Breast epithelium (tissue), 4 donors: Measurements from ENCODE around the gene CD28. TPM values are rescaled to one million over a fixed set of nuclear protein-coding genes. Genes with fewer than 3 reads are reported as not detected.

Experiments used
- DNase-seq, 2 donors: peaks; one replicate each; pipeline ENCODE4 v3.0.0-alpha.2; 2019; ENCODE audit warnings: low spot score in 2 of 2
- H3K27ac ChIP-seq, 2 donors: fragments of 200-600 bp; sonication (generic) in 1 of 2; one replicate each; pipeline ENCODE4 v1.5.1; 2016 to 2019; ENCODE audit warnings: mild to moderate bottlenecking in 1 of 2
- H3K27me3 ChIP-seq, 2 donors: fragments of 200-600 bp; sonication (generic) in 1 of 2; one replicate each; pipeline versions ENCODE4 v1.5.1 to v1.6.0; 2017 to 2019; ENCODE audit warnings: control low read depth in 1 of 2, mild to moderate bottlenecking in 1 of 2
- H3K36me3 ChIP-seq: fragments of 200-600 bp; one replicate; pipeline ENCODE4 v1.5.1; 2019
- H3K4me1 ChIP-seq, 2 donors: fragments of 200-600 bp; sonication (generic); one replicate each; pipeline ENCODE4 v1.5.1; 2016 to 2019; ENCODE audit warnings: control low read depth in 1 of 2
- H3K4me3 ChIP-seq, 3 donors: fragments of 200-600 bp; sonication (generic); 1 replicate in 2 of 3; 2 replicates in 1 of 3; pipeline ENCODE4 v1.5.1; 2016 to 2019; ENCODE audit warnings: mild to moderate bottlenecking in 3 of 3, moderate library complexity in 2 of 3
- H3K9me3 ChIP-seq, 2 donors: fragments of 200-600 bp; sonication (generic) in 1 of 2; one replicate each; pipeline ENCODE4 v1.5.1; 2016 to 2019; ENCODE audit warnings: control low read depth in 1 of 2
- CTCF ChIP-seq, 3 donors: fragments of 450-650 bp; IDR thresholded peaks; one replicate each; pipeline ENCODE4 v1.5.1; 2016 to 2017; ENCODE audit warnings: antibody characterized with exemption in 3 of 3, mild to moderate bottlenecking in 3 of 3, moderate library complexity in 3 of 3
- POLR2A ChIP-seq: fragments of 450-650 bp; IDR thresholded peaks from one replicate; pipeline ENCODE4 v1.6.1; 2016; ENCODE audit warnings: antibody characterized with exemption, mild to moderate bottlenecking, moderate library complexity
- POLR2AphosphoS5 ChIP-seq, 3 donors: sonication (generic); formaldehyde crosslinking; IDR thresholded peaks; one replicate each; pipeline ENCODE4 v1.6.1; 2017; ENCODE audit warnings: antibody characterized with exemption in 3 of 3
- intact Hi-C: fragments of 100-400 bp; cut with DNase I; formaldehyde crosslinking; loops from one replicate; pipeline ENCODE4 v1.15.1; 2023; ENCODE audit warnings: low total_unique reads
- total RNA-seq, 3 donors: library from RNA; depleted of rRNA; stranded (reverse); fragments of >200 nt; gene quantifications; one replicate each; pipeline ENCODE4 v1.1.0, GENCODE V29; 2016

The CD28 gene
- total RNA-seq, 3 donors from 2014 or later, result 2.2 to 4.2 (median 2.9) TPM

- intact Hi-C loops, result no loop called here
- no peaks in the 10 kb centered on the region for H3K9me3 ChIP-seq
- no peaks in the 10 kb centered on the region for H3K27me3 ChIP-seq
- no peak for DNase-seq
- H3K4me1 ChIP-seq, result no peaks in the 10 kb centered on the region
- no peak overlapping the region for H3K27ac ChIP-seq
- no peaks in the 10 kb centered on the region for H3K36me3 ChIP-seq
- TF ChIP-seq POLR2AphosphoS5 (IDR thresholded peaks at IDR 0.05), result no peak
- TF ChIP-seq POLR2A, result no peak
- no peak for TF ChIP-seq CTCF (IDR thresholded peaks at IDR 0.05)
- H3K4me3 ChIP-seq, result no peak overlapping the region
These were observed 27.2 kb downstream of the CD28 start for GRCh38 chr2:203733684-203734083.

- H3K4me3 ChIP-seq, result no peak overlapping the region
- H3K4me1 ChIP-seq, result no peaks in the 10 kb centered on the region
- no peaks in the 10 kb centered on the region for H3K27me3 ChIP-seq
- no peak for DNase-seq
- TF ChIP-seq POLR2AphosphoS5 (IDR thresholded peaks at IDR 0.05) (no peak), CTCF (IDR thresholded peaks at IDR 0.05) (no peak), POLR2A (no peak)
- no peak overlapping the region for H3K27ac ChIP-seq
- no peaks in the 10 kb centered on the region for H3K9me3 ChIP-seq
- intact Hi-C loops, result no loop called here
- H3K36me3 ChIP-seq, result no peaks in the 10 kb centered on the region
These were observed 28.0 kb downstream of the CD28 start for GRCh38 chr2:203734276-203734983.

GRCh38 chr2:203737360-203737759 lies 30.9 kb downstream of the CD28 start:
- H3K9me3 ChIP-seq, result no peaks in the 10 kb centered on the region
- TF ChIP-seq POLR2A, result no peak
- no peak for TF ChIP-seq CTCF (IDR thresholded peaks at IDR 0.05)
- no peak for TF ChIP-seq POLR2AphosphoS5 (IDR thresholded peaks at IDR 0.05)
- DNase-seq, result no peak
- H3K4me3 ChIP-seq, result no peak overlapping the region
- H3K27ac ChIP-seq, result no peak overlapping the region
- intact Hi-C loops, result no loop called here
- H3K4me1 ChIP-seq, result no peaks in the 10 kb centered on the region
- no peaks in the 10 kb centered on the region for H3K27me3 ChIP-seq
- H3K36me3 ChIP-seq, result no peaks in the 10 kb centered on the region

GRCh38 chr2:203739351-203739750 lies 32.9 kb downstream of the CD28 start:
- no peaks in the 10 kb centered on the region for H3K36me3 ChIP-seq
- no peak overlapping the region for H3K4me3 ChIP-seq
- H3K27ac ChIP-seq, result no peak overlapping the region
- H3K27me3 ChIP-seq, result no peaks in the 10 kb centered on the region
- intact Hi-C loops, result no loop called here
- no peak for DNase-seq
- no peaks in the 10 kb centered on the region for H3K9me3 ChIP-seq
- H3K4me1 ChIP-seq, result no peaks in the 10 kb centered on the region
- TF ChIP-seq POLR2AphosphoS5 (IDR thresholded peaks at IDR 0.05), result no peak
- TF ChIP-seq POLR2A, result no peak

GRCh38 chr2:203740871-203741281 lies 34.4 kb downstream of the CD28 start:
- intact Hi-C loops, result no loop called here
- no peak for DNase-seq
- H3K27me3 ChIP-seq, result no peaks in the 10 kb centered on the region
- TF ChIP-seq POLR2AphosphoS5 (IDR thresholded peaks at IDR 0.05), result peak in 1 of 3 donors; percentile 43
- no peak for TF ChIP-seq POLR2A
- no peak for TF ChIP-seq CTCF (IDR thresholded peaks at IDR 0.05)
- no peaks in the 10 kb centered on the region for H3K9me3 ChIP-seq
- no peaks in the 10 kb centered on the region for H3K36me3 ChIP-seq
- peak overlapping the region in 1 of 3 donors; percentile 17 for H3K4me3 ChIP-seq
- H3K4me1 ChIP-seq, result no peaks in the 10 kb centered on the region
- peak overlapping the region in 1 of 2 donors; percentile 66 for H3K27ac ChIP-seq
